ENCODE data around the gene PKNOX2. TPM values are rescaled to one million over a fixed set of nuclear protein-coding genes. Genes with fewer than 3 reads are reported as not detected.

PKNOX2 gene
- polyA plus RNA-seq, 1 donor: 3.6 TPM

DNA sequence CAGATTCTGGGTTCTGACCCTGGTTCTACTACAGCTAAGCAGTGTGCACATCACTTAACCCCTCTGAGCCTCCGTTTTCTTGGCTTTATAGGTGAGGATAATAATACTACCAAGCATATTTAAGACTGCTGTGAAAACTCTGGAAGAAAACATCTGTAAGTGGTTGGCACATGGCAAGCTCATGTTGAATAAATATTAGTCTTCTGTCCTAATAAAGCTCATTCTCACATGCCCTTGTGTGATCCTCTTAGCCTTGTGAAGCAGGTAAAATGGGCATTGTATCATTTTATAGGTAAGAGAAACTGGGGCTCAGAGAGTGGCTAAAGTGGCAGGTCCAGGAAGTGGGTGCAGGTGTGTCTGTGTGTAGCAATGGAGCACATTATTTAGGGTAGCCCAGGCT is 8.5 kb downstream of the PKNOX2 start:
- Histone ChIP-seq H3K9me3 (ENCODE audit: control insufficient read depth, low read depth, low read length) (no peaks in the 10 kb centered on the region), H3K36me3 (ENCODE audit: control insufficient read depth, insufficient read depth, low read length) (no peaks in the 10 kb centered on the region), H3K27ac (ENCODE audit: low read length) (no peak overlapping the region), H3K4me3 (ENCODE audit: low read length) (no peak overlapping the region), H3K4me1 (ENCODE audit: control insufficient read depth, insufficient read depth, low read length) (peaks cover 8% of the 10 kb centered on the region), H3K27me3 (ENCODE audit: control insufficient read depth, insufficient read depth, low read length) (peaks cover 61% of the 10 kb centered on the region)
- no CpG with 5 or more reads among the region's 1 CpG for WGBS (ENCODE audit: insufficient coverage, low lambda C conversion rate)
- no peak for DNase-seq

DNA sequence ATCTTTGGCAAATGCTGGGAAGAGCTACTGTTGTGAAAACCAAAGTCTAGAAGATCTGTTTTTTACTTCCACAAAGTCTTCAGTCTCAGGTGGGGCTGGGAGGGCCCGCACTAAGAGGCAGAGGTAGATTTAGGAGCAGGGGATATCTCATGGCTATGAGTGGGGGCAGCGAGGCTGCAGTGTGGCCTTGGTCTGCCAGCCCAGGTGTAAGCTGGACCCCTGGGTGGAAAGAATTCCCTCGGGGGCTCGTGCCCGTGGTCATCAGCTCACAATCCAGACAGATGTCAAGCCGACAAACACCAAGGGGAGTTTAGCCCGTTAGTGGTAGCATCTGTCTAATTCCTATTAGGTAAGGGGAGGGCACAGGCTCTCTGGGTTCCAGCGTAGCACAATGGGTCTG is 9.0 kb downstream of the PKNOX2 start:
- Histone ChIP-seq H3K4me3 (ENCODE audit: low read length) (no peak overlapping the region), H3K27me3 (ENCODE audit: control insufficient read depth, insufficient read depth, low read length) (peaks cover 56% of the 10 kb centered on the region), H3K4me1 (ENCODE audit: control insufficient read depth, insufficient read depth, low read length) (peaks cover 8% of the 10 kb centered on the region), H3K27ac (ENCODE audit: low read length) (no peak overlapping the region), H3K9me3 (ENCODE audit: control insufficient read depth, low read depth, low read length) (no peaks in the 10 kb centered on the region), H3K36me3 (ENCODE audit: control insufficient read depth, insufficient read depth, low read length) (no peaks in the 10 kb centered on the region)
- DNase-seq: no peak
- no CpG with 5 or more reads among the region's 8 CpGs for WGBS (ENCODE audit: insufficient coverage, low lambda C conversion rate)

DNA sequence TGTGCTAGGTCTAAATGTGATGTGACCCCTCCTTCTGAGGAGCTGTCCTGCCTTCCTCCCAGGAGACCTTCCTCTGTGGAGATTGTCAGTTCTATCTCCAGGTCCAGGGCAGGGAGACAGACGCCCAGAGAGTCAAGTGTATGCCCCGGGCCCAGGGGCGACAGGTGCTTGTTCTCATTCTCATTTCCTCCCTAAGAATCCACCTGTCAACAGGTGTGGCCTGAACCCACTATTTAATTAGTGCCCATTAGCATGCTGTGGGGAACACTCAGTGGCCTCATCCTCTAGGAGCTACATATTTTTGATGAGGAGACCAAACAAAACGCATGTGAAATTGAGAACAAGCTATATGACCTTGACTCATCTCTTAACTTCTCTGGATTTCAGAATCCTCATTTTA is 9.5 kb downstream of the PKNOX2 start:
- peaks cover 8% of the 10 kb centered on the region for H3K4me1 ChIP-seq (ENCODE audit: control insufficient read depth, insufficient read depth, low read length)
- WGBS (ENCODE audit: insufficient coverage, low lambda C conversion rate): no CpG with 5 or more reads among the region's 4 CpGs

DNA sequence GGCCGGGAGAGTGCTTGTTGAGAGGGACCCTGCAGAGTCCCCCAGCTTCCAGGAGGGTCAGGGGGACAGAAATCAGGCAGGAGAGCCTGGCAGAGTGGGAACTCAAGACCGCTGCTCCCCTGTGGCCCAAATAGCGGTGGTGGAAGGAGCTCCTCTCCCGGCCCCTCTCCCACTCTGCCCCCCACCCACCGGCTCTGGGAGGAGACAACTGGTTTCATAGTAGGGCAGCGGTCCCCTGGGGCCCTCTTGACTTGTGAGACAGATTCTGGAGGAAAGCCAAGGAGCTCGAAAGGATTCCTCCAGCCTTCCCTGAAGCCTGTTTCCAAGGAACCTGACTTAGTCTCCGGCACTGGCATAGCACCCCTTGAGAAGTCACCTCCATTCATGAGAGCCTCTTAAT is 10.1 kb downstream of the PKNOX2 start:
- Histone ChIP-seq H3K4me3 (ENCODE audit: low read length) (no peak overlapping the region), H3K27ac (ENCODE audit: low read length) (no peak overlapping the region), H3K36me3 (ENCODE audit: control insufficient read depth, insufficient read depth, low read length) (no peaks in the 10 kb centered on the region), H3K27me3 (ENCODE audit: control insufficient read depth, insufficient read depth, low read length) (peaks cover 48% of the 10 kb centered on the region), H3K9me3 (ENCODE audit: control insufficient read depth, low read depth, low read length) (no peaks in the 10 kb centered on the region), H3K4me1 (ENCODE audit: control insufficient read depth, insufficient read depth, low read length) (peaks cover 5% of the 10 kb centered on the region)
- no CpG with 5 or more reads among the region's 8 CpGs for WGBS (ENCODE audit: insufficient coverage, low lambda C conversion rate)
- no peak for DNase-seq

More for the DNA sequence above, 9.5 kb downstream of the PKNOX2 start:
- Histone ChIP-seq H3K4me3 (ENCODE audit: low read length) (no peak overlapping the region), H3K27me3 (ENCODE audit: control insufficient read depth, insufficient read depth, low read length) (peaks cover 51% of the 10 kb centered on the region), H3K9me3 (ENCODE audit: control insufficient read depth, low read depth, low read length) (no peaks in the 10 kb centered on the region), H3K27ac (ENCODE audit: low read length) (no peak overlapping the region), H3K36me3 (ENCODE audit: control insufficient read depth, insufficient read depth, low read length) (no peaks in the 10 kb centered on the region)
- no peak for DNase-seq

DNA sequence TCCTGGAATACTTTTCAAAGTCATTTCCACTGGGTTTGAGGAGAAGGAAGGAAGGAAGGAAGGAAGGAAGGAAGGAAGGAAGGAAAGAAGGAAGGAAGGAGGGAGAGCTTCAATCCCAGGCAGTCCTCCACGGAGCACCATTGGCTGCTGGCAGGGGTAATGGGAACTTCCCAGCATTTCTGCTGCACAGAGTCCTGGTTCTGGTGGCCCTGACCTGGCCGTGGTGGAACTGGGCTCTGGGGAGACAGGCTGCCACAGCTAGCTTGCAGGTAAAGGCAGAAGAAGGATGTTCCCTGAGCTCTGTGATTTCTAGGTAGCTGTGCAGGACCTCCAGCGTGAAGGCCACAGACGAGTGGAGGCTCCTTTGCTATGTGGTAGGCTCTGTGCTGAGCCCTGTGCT is 10.6 kb downstream of the PKNOX2 start:
- H3K36me3 ChIP-seq (ENCODE audit: control insufficient read depth, insufficient read depth, low read length): no peaks in the 10 kb centered on the region
- H3K4me1 ChIP-seq (ENCODE audit: control insufficient read depth, insufficient read depth, low read length): peaks cover under 1% of the 10 kb centered on the region
- no CpG with 5 or more reads among the region's 4 CpGs for WGBS (ENCODE audit: insufficient coverage, low lambda C conversion rate)
- no peak for DNase-seq
- no peaks in the 10 kb centered on the region for H3K9me3 ChIP-seq (ENCODE audit: control insufficient read depth, low read depth, low read length)
- peaks cover 45% of the 10 kb centered on the region for H3K27me3 ChIP-seq (ENCODE audit: control insufficient read depth, insufficient read depth, low read length)
- H3K4me3 ChIP-seq (ENCODE audit: low read length): no peak overlapping the region
- no peak overlapping the region for H3K27ac ChIP-seq (ENCODE audit: low read length)

DNA sequence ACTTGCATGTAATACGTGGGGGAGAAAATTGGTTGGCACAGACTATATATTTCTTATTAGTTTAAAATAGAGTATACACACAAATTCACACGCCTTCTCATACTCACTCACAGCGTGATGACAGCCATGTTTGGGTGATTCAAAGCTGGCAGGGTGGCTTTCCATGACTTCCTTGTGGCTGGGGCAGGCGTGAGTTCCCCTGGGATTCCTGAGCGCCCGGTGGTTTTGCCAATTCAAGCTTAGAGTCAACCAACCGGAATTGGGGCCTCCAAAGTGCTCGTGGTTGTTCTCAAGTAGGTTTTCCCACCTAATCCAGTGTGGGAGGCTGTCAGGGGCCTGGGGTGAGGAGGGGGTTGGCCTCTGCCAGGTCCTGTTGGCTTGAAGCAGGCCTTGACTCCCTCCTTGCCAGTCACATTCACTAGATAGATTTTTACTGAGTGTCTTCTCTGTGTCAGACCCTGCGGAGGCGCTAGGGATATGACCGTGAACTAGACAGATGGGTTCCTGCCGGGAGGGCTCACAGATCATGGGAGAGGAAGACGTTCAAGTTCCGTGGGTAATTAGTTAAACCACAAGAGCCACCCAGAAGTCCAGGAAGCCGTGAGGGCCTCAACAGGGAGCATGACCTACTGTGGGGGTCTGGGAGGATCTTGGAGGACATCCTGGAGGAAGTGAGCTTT is 11.5 kb downstream of the PKNOX2 start:
- Histone ChIP-seq H3K4me3 (ENCODE audit: low read length) (no peak overlapping the region), H3K4me1 (ENCODE audit: control insufficient read depth, insufficient read depth, low read length) (no peaks in the 10 kb centered on the region), H3K27ac (ENCODE audit: low read length) (no peak overlapping the region), H3K9me3 (ENCODE audit: control insufficient read depth, low read depth, low read length) (no peaks in the 10 kb centered on the region), H3K36me3 (ENCODE audit: control insufficient read depth, insufficient read depth, low read length) (no peaks in the 10 kb centered on the region), H3K27me3 (ENCODE audit: control insufficient read depth, insufficient read depth, low read length) (peaks cover 40% of the 10 kb centered on the region)
- no peak for DNase-seq
- WGBS (ENCODE audit: insufficient coverage, low lambda C conversion rate): 86% methylated on average over 1 of the region's 15 CpGs

DNA sequence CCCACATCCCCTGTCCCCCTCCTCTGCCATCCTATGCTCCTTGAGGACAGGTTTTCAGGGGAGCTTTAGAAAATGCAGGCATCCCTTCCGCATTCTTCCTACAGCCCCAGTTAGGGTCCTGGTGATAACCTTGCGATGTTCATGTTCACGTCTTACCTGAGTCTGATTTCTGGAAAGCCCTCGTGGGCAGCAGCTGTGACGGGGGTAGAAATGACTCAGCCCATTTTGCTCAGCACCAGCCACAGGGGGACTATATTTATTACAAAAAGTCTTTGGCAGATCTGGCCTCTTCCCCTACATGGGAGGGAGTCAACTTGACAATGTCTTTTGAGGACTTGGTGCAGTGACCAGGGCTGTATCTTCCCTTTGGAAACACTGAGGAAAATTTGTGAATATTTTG is 12.3 kb downstream of the PKNOX2 start:
- Histone ChIP-seq H3K36me3 (ENCODE audit: control insufficient read depth, insufficient read depth, low read length) (no peaks in the 10 kb centered on the region), H3K4me3 (ENCODE audit: low read length) (no peak overlapping the region), H3K27ac (ENCODE audit: low read length) (no peak overlapping the region), H3K27me3 (ENCODE audit: control insufficient read depth, insufficient read depth, low read length) (peaks cover 33% of the 10 kb centered on the region), H3K4me1 (ENCODE audit: control insufficient read depth, insufficient read depth, low read length) (no peaks in the 10 kb centered on the region), H3K9me3 (ENCODE audit: control insufficient read depth, low read depth, low read length) (no peaks in the 10 kb centered on the region)
- DNase-seq: no peak
- WGBS (ENCODE audit: insufficient coverage, low lambda C conversion rate): no CpG with 5 or more reads among the region's 5 CpGs

DNA sequence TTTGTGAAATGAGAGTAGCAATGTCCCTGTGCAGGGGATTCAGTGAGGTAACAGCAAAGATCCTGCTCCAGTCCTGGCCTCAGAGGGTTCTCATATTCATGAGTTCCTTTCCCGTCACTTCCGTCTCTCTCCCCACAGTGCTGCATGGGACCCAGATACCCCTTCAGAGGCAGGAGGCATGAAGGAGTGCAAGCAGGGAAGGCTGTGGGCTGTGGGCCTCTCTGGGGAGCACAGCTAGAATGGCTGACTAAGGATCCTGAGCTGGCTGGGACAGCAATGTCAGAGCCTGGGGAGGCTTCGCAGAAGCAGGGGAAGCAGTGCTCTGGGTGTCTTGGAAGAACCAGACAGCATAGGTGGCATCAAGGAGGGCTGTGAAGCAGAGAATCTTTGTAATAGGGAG is 13.0 kb downstream of the PKNOX2 start:
- Histone ChIP-seq H3K4me3 (ENCODE audit: low read length) (no peak overlapping the region), H3K4me1 (ENCODE audit: control insufficient read depth, insufficient read depth, low read length) (no peaks in the 10 kb centered on the region), H3K36me3 (ENCODE audit: control insufficient read depth, insufficient read depth, low read length) (no peaks in the 10 kb centered on the region), H3K27ac (ENCODE audit: low read length) (no peak overlapping the region), H3K9me3 (ENCODE audit: control insufficient read depth, low read depth, low read length) (no peaks in the 10 kb centered on the region), H3K27me3 (ENCODE audit: control insufficient read depth, insufficient read depth, low read length) (peaks cover 28% of the 10 kb centered on the region)
- DNase-seq: no peak
- no CpG with 5 or more reads among the region's 3 CpGs for WGBS (ENCODE audit: insufficient coverage, low lambda C conversion rate)

DNA sequence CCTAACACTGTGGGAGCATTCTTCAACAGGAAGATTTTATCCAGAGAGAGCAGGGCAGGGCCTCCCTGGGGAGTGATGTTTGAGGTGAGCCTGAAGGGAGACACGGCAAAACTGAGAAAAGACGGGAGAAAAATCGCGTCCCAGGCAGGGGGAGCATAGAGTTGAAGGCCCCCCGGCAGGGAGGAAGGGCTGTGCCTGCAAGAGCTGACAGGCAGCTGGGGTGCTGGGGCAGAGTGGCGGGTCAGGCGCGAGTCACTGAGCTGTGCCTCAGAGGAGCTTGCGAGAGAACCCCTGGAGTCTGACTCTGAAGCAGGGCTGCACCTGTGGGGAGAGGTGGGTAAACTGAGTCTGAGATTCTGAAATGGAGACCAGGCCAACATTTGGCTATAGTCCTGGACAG is 14.8 kb downstream of the PKNOX2 start:
- WGBS (ENCODE audit: insufficient coverage, low lambda C conversion rate): no CpG with 5 or more reads among the region's 9 CpGs
- Histone ChIP-seq H3K4me3 (ENCODE audit: low read length) (no peak overlapping the region), H3K27ac (ENCODE audit: low read length) (no peak overlapping the region)

DNA sequence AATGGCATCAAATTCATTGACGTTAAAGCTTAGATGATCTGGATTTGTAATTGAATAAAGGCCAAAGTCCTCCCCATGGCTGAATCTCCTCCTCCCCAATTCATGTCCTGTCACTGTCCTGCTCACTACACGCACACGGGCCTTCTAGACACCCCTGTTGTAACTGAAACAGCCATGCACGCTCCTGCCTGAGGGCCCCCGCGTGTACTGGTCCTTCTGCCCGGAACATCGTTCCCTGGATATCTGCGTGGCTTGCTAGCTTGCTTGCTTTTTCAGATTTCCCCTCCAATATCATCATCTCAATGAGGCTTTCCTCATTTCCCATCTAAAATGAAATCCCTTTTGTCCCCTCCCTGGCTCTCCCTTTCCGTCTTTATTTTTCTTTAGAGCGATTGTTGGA is 15.3 kb downstream of the PKNOX2 start:
- WGBS (ENCODE audit: insufficient coverage, low lambda C conversion rate): 87% methylated on average over 6 of the region's 11 CpGs
- no peaks in the 10 kb centered on the region for H3K4me1 ChIP-seq (ENCODE audit: control insufficient read depth, insufficient read depth, low read length)
- H3K9me3 ChIP-seq (ENCODE audit: control insufficient read depth, low read depth, low read length): no peaks in the 10 kb centered on the region
- no peaks in the 10 kb centered on the region for H3K36me3 ChIP-seq (ENCODE audit: control insufficient read depth, insufficient read depth, low read length)
- H3K4me3 ChIP-seq (ENCODE audit: low read length): no peak overlapping the region
- H3K27ac ChIP-seq (ENCODE audit: low read length): no peak overlapping the region
- peaks cover 18% of the 10 kb centered on the region for H3K27me3 ChIP-seq (ENCODE audit: control insufficient read depth, insufficient read depth, low read length)
- DNase-seq: no peak

More for the DNA sequence above, 14.8 kb downstream of the PKNOX2 start:
- no peak for DNase-seq
- Histone ChIP-seq H3K36me3 (ENCODE audit: control insufficient read depth, insufficient read depth, low read length) (no peaks in the 10 kb centered on the region), H3K4me1 (ENCODE audit: control insufficient read depth, insufficient read depth, low read length) (no peaks in the 10 kb centered on the region), H3K27me3 (ENCODE audit: control insufficient read depth, insufficient read depth, low read length) (peaks cover 20% of the 10 kb centered on the region), H3K9me3 (ENCODE audit: control insufficient read depth, low read depth, low read length) (no peaks in the 10 kb centered on the region)

All from large intestine (tissue), 3 donors.